K562 (cell line): Measurements from ENCODE around the gene C11orf42.

Experiments
- ATF7 ChIP-seq: fragments of 450-650 bp; IDR thresholded peaks from 2 replicates; pipeline ENCODE4 v1.7.1; 2014; ENCODE audit warnings: mild to moderate bottlenecking, moderate library complexity
- CCAR2 ChIP-seq: fragments of 200-400 bp; formaldehyde crosslinking; IDR thresholded peaks from 2 replicates; pipeline ENCODE4 v1.6.1; 2017; ENCODE audit warnings: mild to moderate bottlenecking, low read depth, low read length
- EP300 ChIP-seq: IDR thresholded peaks from 2 replicates; pipeline ENCODE4 v1.6.1; 2012; ENCODE audit warnings: low read length, improper control_type of control experiment
- EWSR1 ChIP-seq: fragments of 450-650 bp; IDR thresholded peaks from 2 replicates; pipeline ENCODE4 v1.6.1; 2018; ENCODE audit warnings: borderline replicate concordance, mild to moderate bottlenecking, low read depth, moderate library complexity; ENCODE audit not compliant: partially characterized antibody
- EZH2 ChIP-seq: IDR thresholded peaks from 2 replicates; pipeline ENCODE4 v1.6.1; 2012; ENCODE audit warnings: low read depth, mild to moderate bottlenecking, inconsistent platforms, low read length, borderline replicate concordance
- HDAC3 ChIP-seq: fragments of 450-650 bp; IDR thresholded peaks from 2 replicates; pipeline ENCODE4 v1.6.1; 2018; ENCODE audit warnings: borderline replicate concordance, mild to moderate bottlenecking, moderate library complexity; ENCODE audit not compliant: partially characterized antibody
- NONO ChIP-seq, 2 experiments: fragments of 200-400 bp in 1 of 2; fragments of 450-650 bp in 1 of 2; formaldehyde crosslinking in 1 of 2; IDR thresholded peaks; 2 replicates each; pipeline ENCODE4 v1.6.1; 2017; ENCODE audit warnings: low read depth in 2 of 2, mild to moderate bottlenecking in 2 of 2, moderate library complexity in 2 of 2, low read length in 1 of 2
- NR4A1 ChIP-seq, 2 experiments: fragments of 250-450 bp in 1 of 2; fragments of 450-650 bp in 1 of 2; sonication (Bioruptor Pico) in 1 of 2; IDR thresholded peaks; 2 replicates each; pipeline versions ENCODE4 v1.4.0 to v1.6.1; 2016 to 2020; ENCODE audit warnings: mild to moderate bottlenecking in 2 of 2, missing compliant biosample characterization in 1 of 2, missing genetic modification characterization in 1 of 2, moderate library complexity in 1 of 2
- PML ChIP-seq: IDR thresholded peaks from 2 replicates; pipeline ENCODE4 v1.6.1; 2012; ENCODE audit warnings: low read length, inconsistent platforms
- SNRNP70 ChIP-seq: fragments of 200-400 bp; formaldehyde crosslinking; optimal IDR thresholded peaks from 2 replicates; pipeline ENCODE3; 2017; ENCODE audit warnings: low read depth, low read length
- TARDBP ChIP-seq: fragments of 450-650 bp; IDR thresholded peaks from 2 replicates; pipeline ENCODE4 v1.6.1; 2016
- ZBTB9 ChIP-seq: fragments of 450-650 bp; formaldehyde crosslinking; IDR thresholded peaks from 2 replicates; pipeline ENCODE4 v1.4.0; 2020; ENCODE audit warnings: mild to moderate bottlenecking, moderate library complexity
- ZNF217 ChIP-seq: sonication (generic); formaldehyde crosslinking; IDR thresholded peaks from 2 replicates; pipeline ENCODE4 v1.8.0; 2022; ENCODE audit warnings: mild to moderate bottlenecking, missing genetic modification reagents
- ZNF655 ChIP-seq: fragments of 250-450 bp; sonication (Bioruptor Pico); IDR thresholded peaks from 2 replicates; pipeline ENCODE4 v1.5.0; 2021

GRCh38 chr11:6258141-6258540 is 52.8 kb downstream of the C11orf42 start:
- TF ChIP-seq ATF7 (no peak), ZNF655 (CRISPR knock-in tag) (no peak), NONO (IDR thresholded peaks at IDR 0.05; ENCODE audit: low read depth in 2 of 2, low read length in 1 of 2) (no peak), ZBTB9 (no peak), SNRNP70 (no peak), CCAR2 (no peak), EWSR1 (no peak), EZH2 (no peak), PML (no peak), TARDBP (no peak), HDAC3 (no peak), ZNF217 (CRISPR knock-in tag) (no peak), EP300 (no peak), NR4A1 (CRISPR knock-in tag; IDR thresholded peaks at IDR 0.05) (no peak), NR4A1 (tag; IDR thresholded peaks at IDR 0.05) (no peak)
